8988T (cell line): ENCODE results near the gene TMEM254.
"Not testable (repeated sequence)": the region's sequence is repeated elsewhere in the genome, so short reads cannot be mapped to it uniquely, and the experiment has no call there.

Experiments
- DNase-seq: peaks from one replicate; pipeline ENCODE4 v3.0.0; 2011

The TMEM254 gene, protein sequence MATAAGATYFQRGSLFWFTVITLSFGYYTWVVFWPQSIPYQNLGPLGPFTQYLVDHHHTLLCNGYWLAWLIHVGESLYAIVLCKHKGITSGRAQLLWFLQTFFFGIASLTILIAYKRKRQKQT

DNA sequence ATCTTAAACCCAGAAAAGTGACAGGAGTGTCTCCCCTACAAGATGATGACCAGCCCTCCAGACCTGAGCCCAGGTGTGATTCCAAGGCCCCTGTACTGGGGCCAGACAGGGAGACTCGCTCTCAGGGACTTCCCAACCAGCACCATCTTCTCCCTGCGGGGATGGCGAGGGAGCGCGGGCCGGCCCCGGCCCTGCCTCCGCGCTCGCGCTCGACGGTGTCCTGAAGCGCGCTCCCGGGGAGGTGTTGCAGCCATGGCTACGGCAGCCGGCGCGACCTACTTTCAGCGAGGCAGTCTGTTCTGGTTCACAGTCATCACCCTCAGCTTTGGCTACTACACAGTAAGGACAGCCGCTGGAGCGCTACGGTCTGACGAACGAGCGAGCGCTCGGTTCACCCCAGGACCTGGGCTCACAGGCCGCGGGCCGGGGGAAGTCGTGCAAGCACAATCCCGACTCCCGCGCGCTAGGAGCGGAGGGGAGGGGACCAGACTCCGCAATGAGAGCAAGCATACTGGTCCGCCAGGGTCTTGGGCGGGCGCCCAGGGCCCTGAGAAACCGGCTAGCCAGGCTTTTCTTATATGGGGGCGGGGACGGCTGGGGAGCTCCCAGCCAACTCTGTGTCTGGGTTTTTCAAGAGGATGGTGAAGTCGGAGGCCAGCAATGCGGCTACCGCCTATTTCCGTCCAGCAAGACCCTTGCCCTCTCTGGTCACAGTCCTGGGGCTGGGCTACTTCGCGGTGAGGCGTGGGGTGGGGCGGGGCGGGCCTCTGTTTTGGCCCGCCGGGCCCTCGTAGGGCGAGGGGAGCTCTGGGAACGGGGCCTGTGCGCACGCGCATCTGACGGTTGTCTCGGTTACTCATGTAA is at the start of gene TMEM254:
Gene TMEM254 (plus strand): TSS at position 218 of the 864 bp plus-strand sequence. CDS start 35 bp downstream, at position 253.
- peak; percentile 75 for DNase-seq

DNA sequence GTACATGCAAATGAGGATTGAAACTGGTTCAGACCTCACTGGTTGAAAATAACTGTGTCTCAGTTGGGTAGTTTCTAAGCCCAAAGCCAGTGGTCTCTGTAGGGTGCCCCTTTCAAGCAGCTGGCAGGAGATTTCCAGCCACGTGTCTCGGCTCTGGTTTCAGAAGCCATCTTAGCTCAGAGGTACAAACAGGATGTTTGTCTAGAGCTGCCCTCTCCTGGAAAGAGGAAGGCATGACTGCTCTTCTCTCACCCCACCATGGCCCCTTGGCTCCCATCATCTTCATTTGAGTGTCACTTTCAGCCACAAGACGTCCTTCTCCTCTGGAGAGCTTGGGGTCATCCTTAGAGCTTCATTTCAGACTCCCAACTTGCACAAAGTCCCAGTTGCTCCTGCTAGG is 49.3 kb upstream of the TMEM254 start:
- DNase-seq: not testable (repeated sequence)

DNA sequence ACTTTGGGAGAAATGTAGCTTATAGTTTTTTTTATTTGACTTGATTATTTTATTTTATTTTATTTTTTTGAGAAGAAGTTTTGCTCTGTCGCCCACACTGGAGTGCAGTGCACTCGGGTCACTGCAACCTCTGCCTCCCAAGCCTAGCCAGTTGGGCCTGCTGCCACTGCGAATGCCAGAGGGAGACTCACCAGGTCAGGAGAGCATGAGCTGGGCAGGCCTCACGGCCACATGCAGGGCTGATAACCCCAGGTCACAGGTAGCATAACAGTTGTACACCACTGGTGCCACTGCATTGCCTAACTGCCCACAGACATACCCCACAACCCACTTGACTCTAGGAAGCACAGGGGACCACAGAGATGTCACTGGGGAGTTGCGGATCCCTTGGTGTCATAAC is 48.6 kb upstream of the TMEM254 start:
- not testable (repeated sequence) for DNase-seq

DNA sequence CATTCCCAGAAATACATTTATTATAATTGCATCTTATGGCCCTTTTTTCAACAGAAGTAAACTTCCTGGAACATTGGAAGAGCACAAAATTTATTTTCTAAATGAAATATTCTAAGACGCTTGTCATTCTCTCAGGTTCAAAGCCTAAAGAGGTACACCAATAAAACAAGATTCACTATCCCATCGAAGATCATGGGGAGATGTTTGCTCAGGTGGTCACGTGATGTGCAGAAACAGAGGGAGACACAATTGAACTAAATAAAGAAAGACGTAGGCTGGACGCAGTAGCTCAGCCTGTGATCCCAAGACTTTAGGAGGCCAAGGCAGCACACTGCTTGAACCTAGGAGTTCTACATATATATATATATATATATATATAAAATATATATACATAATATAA is 46.0 kb upstream of the TMEM254 start:
- DNase-seq: no peak

DNA sequence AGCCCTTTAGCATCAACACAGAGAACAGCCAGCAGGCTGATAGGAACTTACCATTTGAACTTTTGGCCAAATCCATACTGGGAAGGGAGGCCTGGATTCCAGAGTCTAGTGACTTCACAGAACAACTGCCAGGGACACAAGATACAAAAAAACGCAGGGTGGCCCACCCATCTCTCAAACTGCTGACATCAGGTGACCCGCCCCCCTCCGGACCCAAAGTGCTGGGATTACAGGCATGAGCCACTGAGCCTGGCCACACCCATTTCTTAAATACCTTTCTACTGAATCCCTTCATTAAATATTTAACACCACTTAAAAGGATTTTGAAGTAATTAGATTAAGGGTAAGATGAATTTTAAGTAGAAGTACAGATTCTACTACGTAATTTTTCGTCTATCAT is 43.7 kb upstream of the TMEM254 start:
- DNase-seq: not testable (repeated sequence)

DNA sequence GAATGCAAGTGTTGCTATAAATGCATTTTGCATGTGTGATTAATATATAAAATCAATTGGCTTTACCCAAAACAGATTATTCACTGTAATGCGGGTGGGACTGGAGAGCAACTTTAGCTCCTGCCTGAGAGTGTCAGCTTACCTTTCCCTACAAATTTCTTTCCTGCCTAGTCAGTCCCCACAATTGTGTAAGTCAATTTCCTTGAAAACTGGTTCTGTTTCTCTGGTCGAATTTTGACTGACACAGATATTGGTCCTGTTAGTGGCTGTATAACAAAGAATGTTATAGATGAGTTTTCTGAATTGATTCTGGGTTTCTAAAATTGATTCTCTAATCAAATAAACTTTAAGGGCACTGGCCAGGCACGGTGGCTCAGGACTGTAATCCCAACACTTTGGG is 43.0 kb upstream of the TMEM254 start:
- DNase-seq: not testable (repeated sequence)

DNA sequence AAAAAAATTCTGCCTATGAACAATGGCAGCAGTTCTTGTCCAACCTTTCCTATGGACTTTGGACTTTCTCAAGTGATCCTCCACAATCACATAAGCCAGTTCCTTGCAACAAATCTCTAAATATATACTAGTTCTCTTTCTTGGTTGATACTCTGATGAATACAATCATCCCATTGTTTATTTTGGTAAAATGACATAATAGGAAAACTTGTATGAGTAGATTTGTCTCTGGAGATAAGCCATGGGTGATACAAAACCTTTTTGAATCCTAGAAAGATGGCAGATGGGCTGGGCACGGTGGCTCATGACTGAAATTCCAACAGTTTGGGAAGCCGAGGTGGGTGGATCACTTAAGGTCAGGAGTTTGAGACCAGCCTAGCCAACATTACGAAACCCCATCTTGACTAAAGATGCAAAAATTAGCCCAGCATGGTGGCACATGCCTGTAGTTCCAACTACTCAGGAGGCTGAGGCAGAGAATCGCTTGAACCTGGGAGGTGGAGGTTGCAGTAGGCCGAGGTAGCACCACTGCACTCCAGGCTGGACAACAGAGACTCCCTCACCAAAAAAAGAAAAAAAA is 41.5 kb upstream of the TMEM254 start:
- not testable (repeated sequence) for DNase-seq

DNA sequence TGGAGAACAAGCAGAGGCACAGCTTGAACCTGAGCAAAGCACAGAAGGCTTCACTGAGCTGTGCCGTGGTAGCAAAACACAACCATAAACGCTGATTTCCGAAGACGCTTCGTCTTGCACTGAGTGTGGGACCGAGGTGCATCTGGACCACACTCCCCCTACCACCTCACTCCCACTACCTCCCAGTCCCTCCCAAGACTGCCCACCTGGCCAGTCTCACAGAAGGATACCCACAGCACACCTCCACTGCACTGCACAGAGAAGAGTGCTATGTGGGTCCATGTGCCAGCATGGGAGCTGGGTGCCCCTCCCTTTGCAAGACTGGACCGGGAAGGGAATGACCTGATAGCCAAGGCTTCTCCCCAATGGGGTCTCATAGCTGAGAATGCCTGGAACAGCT is 40.2 kb upstream of the TMEM254 start:
- not testable (repeated sequence) for DNase-seq

DNA sequence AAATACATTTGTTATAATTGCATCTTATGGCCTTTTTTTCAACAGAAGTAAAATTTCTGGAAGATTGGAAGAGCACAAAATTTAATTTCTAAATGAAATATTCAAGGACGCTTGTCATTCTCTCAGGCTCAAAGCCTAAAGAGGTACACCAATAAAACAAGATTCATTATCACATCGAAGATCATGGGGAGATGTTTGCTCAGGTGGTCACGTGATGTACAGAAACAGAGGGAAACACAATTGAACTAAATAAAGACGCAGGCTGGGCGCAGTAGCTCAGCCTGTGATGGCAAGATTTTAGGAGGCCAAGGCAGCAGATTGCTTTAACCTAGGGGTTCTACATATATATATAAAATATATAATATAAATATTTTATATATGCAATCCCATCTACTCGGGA is 37.3 kb upstream of the TMEM254 start:
- no peak for DNase-seq

DNA sequence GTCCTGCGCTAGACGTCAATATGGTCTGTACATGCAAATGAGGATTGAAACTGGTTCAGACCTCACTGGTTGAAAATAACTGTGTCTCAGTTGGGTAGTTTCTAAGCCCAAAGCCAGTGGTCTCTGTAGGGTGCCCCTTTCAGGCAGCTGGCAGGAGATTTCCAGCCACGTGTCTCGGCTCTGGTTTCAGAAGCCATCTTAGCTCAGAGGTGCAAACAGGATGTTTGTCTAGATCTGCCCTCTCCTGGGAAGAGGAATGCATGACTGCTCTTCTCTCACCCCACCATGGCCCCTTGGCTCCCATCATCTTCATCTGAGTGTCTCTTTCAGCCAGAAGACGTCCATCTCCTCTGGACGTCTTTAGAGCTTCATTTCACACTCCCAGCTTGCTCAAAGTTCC is 33.5 kb upstream of the TMEM254 start:
- not testable (repeated sequence) for DNase-seq

DNA sequence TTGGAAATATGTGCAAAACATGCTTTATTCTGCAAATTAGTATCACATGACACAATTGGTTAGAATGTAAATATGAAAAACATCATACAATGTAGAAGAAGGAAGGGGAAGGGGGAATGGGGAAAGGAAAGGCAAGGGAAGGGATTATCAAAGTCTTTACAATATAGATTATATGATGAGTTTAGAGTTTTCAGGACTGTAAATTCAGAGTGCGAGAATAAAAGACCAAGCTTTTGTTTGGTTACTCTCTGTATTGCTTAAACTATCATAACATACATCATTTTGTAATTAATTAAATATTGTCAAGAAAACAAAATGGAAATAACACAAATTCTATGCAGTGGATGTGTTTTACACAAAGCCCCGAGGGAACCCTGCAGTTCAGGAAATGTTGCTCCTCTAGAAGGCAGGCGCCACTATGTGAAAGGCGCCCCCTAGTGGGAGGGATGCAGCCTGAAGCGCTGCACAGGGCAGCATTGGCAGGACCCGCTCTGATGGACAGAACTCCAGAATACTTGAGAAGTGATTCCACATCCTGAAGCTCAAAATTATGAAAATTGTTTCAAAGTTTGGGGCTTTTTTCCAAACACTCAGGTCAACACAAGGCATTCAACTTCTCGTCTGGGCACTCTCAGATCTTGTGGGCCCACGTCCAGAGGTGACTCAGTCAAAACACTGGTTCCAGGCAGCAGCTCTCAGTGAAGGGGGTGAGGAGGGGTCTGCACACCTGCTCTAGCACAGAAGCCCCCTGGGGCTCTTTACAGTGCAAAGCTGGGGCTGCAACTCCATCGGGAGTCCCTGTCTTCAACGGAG is 31.6 kb upstream of the TMEM254 start:
- DNase-seq: peak; percentile 39

DNA sequence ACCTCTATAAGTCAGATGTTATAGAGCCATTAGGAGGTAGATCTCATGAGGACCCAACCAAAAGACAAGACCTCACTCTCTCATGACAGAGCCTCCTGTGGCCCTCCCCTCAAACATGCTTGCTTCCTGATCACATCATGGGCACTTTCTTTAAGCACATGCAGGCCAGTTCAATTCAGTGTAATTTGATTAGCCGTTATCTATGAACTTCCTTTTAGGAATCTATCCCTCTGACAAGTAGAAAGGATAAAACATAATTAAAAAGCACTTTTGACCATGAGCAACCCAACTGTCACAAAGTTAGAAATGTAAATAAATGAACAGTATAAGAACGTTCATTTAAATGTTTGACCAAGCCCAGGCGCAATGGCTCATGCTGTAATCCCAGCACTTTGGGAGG is 27.7 kb upstream of the TMEM254 start:
- no peak for DNase-seq

DNA sequence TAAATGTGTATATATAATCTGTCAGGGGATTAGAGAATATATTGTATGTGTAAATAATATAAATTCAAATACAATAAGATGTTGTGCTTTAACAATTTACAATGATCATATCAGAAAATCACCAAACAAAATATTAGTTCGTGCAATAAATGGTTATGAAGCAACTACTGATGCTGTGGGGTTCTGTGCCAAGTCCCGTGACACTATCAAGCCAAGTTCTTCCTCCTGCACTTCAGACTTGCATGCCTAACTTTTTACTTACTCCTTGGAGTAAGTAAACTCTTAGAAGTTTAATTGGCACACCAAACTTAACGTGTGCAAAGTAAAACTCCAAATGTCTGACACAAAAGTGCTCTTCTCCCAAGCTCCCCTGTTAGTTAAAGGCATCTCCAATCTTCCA is 26.5 kb upstream of the TMEM254 start:
- DNase-seq: no peak

DNA sequence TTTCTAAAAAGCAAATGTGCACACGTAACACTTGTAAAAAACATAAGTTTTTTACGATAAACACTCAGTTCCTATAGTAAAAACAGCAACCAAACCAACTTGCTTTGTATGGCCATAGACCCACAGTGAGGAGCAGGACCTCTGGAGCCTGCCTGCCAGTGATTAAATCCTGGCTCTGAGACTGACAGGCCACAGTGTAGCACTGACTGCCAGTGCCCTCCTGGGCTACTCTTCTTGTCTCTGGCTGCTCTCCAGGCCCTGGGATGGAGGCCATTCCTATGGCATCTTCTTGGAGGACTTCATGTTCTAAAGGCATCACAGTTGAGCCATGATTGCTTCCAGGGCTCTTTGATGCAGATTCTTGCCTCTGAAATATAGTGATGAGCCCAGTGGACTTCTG is 22.7 kb upstream of the TMEM254 start:
- no peak for DNase-seq

DNA sequence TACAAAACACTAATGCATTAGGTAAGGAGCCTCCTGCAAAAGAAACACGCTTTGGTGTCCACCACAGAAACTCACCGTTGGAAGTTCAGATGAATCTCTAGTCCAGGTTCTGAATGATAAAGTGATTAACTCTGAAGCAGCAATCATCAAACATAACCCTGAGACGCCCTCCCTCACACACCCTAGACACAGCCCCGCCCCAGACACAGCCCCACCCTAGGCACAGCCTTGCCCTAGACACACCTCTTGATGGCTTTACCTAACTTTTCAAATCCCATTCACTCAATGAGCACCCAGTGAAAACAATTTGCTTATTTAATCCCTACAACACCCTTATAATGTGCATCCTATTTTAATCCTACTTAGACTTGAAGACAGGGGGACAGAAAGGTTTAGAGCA is 21.3 kb upstream of the TMEM254 start:
- DNase-seq: no peak

DNA sequence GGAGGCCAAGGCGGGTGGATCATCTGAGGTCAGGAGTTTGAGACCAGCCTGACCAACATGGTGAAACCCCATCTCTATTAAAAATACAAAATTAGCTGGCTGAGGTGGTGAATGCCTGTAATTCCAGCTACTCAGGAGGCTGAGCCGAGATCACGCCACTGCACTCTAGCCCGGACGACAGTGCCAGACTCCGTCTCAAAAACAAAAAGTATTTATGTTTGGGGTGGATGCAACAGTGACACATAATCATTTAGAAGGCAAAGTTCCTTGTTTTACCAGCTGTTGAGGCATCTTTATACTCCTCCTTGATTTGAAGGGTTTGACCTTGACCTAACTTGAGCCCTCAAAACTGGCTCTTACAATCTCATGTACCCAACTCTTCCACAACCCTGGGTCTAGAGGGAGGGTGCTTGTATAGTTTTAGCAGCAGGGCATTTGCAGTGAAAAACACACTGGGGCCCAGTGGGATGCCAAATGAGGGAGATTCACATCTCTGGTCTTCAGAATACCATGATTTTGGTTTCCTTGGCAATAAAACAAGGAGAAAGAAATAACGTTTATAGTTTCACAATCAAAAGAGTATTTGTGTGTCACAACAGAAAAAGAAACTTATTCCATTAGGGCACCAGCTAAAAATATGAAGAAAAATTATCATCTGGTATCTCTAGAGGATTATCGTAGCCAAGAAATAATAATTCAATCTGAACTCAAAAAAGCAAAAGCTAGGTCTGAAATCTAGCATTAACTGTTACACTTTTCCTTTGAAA is 14.2 kb upstream of the TMEM254 start:
- no peak for DNase-seq

DNA sequence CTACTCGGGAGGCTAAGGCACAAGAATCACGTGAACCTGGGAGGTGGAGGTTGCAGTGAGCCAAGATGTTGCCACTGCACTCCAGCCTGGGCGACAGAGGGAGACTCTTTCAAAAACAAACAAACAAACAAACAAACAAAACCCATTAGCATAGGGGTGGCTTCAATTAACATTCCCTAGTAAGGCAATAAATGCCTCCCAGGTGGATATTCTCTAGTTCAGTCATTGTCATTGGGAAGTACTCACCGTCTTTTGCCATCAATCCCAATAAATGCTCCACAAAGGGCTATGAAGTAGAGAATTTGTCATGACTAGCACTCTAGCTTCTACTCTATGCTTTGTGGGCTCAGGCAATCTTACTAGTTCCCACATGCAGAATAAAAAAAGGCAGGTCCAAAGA is 11.7 kb upstream of the TMEM254 start:
- DNase-seq: no peak

DNA sequence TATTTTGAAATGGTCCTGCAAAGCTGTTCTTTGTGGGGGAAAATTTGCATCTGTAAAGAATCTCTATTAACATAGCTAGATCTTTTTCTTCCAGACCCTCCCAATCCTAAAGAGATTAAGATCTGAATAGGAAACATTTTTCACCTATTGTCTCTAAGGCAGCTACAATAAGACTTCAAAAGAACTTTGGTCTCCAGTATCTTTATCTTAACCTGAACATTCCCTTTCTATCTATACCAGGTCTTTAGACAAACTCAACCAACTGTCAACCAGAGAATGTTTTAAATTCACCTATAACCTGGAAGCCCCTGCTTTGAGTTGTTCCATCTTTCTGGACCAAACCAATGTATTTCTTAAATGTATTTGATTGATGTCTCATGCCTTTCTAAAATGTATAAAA is 10.6 kb upstream of the TMEM254 start:
- not testable (repeated sequence) for DNase-seq

DNA sequence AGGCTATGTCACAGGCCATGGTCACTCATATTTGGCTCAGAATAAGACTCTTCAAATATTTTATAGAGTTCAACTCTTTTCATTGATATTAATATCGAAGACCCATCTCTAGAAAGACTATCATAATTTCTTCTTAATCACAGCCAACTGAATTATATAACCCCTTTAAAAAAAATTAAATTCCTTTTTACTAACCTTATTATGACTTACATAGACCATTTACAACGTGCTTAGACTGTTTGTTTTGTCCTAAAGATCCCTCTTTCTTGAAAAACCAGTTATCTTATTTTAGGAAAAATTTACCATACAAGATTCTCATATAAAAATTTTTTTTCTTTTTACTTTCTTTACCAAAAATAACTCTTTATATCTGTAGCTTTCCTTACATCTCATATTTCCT is 10.2 kb upstream of the TMEM254 start:
- no peak for DNase-seq

DNA sequence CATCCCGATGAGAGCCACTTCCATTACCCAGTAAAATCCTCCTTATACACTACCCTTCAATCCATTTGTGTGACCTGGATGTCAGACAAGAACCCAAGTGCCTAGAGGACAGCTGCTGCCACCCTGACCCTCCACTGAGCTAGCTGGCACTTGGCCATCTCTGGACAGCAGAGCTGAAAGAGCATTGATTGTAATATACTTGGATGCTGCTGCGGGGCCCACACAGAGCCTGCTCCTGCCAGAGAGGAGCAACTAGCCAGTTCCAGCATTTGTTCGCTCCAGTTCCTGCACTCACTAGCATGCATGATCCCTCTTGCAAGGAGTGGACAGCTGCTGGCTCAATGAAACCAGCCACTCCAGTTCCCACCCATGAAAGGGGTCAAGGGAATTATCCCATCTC is 8.4 kb upstream of the TMEM254 start:
- DNase-seq: no peak

DNA sequence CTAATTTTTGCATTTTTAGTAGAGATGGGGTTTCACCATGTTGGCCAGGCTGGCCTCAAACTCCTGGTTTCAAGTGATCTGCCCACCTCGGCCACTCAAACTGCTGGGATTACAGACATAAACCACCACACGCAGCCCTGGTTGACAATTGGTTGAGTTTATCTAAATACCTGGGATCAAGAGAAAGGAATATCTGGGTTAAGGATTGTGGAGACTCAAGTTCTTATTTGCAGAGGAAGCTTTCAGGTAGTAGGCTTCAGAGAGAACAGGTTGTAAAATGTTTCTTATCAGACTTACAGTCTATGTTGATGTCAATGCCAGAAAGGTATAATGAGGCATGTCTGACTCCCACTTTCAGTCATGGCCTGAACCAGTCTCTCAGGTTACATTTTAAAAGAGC is 5.9 kb upstream of the TMEM254 start:
- DNase-seq: no peak

DNA sequence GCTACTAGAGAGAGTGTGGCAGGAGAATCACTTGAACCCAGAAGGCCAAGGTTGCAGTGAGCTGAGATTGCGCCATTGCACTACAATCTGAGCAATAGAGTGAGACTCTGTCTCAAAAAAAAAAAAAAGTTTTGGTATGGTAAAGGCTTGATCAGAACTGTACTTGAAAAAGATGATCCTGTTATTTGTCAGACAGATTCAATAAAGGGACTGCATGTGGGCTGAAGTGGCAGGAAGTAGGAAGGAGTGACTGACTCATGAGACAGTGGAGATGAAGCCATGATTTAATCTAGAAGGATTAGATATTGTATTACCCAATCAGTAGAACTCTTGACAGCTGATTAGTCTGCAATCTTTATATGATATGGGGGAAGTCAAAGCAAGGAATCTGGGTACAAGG is 2.7 kb upstream of the TMEM254 start:
- DNase-seq: no peak
